Lower leg skin (tissue), 3 donors: ENCODE data around the gene INTS13.

Experiments
- CTCF ChIP-seq, 3 donors: fragments of 450-650 bp; IDR thresholded peaks; one replicate each; pipeline ENCODE4 v1.5.1; 2016; ENCODE audit warnings: antibody characterized with exemption in 3 of 3, mild to moderate bottlenecking in 3 of 3, moderate library complexity in 2 of 3
- POLR2A ChIP-seq, 2 donors: fragments of 450-650 bp; IDR thresholded peaks; one replicate each; pipeline ENCODE4 v1.6.1; 2016 to 2017; ENCODE audit warnings: antibody characterized with exemption in 2 of 2, mild to moderate bottlenecking in 1 of 2, moderate library complexity in 1 of 2

- TF ChIP-seq CTCF (IDR thresholded peaks at IDR 0.05) (no peak), POLR2A (IDR thresholded peaks at IDR 0.05) (no peak)
These were observed 40.9 kb downstream of the INTS13 start for GRCh38 chr12:26896913-26897312.
